Transverse colon (tissue), 4 donors: ENCODE data around the gene CALML4. TPM values are rescaled to one million over a fixed set of nuclear protein-coding genes. Genes with fewer than 3 reads are reported as not detected.
"Not testable (repeated sequence)": the region's sequence is repeated elsewhere in the genome, so short reads cannot be mapped to it uniquely, and the experiment has no call there.

Source experiments
- DNase-seq: peaks from one replicate; pipeline ENCODE4 v3.0.0-alpha.2; 2019
- H3K27ac ChIP-seq, 4 donors: fragments of 200-600 bp; sonication (generic); 2 replicates each; pipeline ENCODE4 v1.5.1; 2016 to 2018; ENCODE audit warnings: inconsistent platforms in 4 of 4
- H3K27me3 ChIP-seq: fragments of 200-600 bp; sonication (generic); 2 replicates; pipeline ENCODE4 v1.5.1; 2017; ENCODE audit warnings: inconsistent platforms
- H3K36me3 ChIP-seq, 4 donors: fragments of 200-600 bp; sonication (generic); 2 replicates each; pipeline ENCODE4 v1.5.1; 2017 to 2019; ENCODE audit warnings: inconsistent platforms in 4 of 4
- H3K4me1 ChIP-seq, 4 donors: fragments of 200-600 bp; sonication (generic); 2 replicates each; pipeline ENCODE4 v1.5.1; 2017 to 2020; ENCODE audit warnings: inconsistent platforms in 4 of 4
- H3K4me3 ChIP-seq, 4 donors: fragments of 200-600 bp; sonication (generic); 1 replicate in 1 of 4; 2 replicates in 3 of 4; pipeline versions ENCODE4 v1.5.1 to v1.6.1; 2017 to 2019; ENCODE audit warnings: inconsistent platforms in 4 of 4
- H3K9me3 ChIP-seq, 2 donors: fragments of 200-600 bp; sonication (generic); 2 replicates each; pipeline ENCODE4 v1.5.1; 2017 to 2019; ENCODE audit warnings: inconsistent platforms in 2 of 2
- CTCF ChIP-seq, 5 experiments: fragments of 200-600 bp in 3 of 5; fragments of 450-650 bp in 2 of 5; sonication (generic) in 3 of 5; IDR thresholded peaks; 1 replicate in 2 of 5; 2 replicates in 3 of 5; pipeline ENCODE4 v1.5.1; 2016 to 2017; ENCODE audit warnings: antibody characterized with exemption in 5 of 5, inconsistent platforms in 3 of 5, mild to moderate bottlenecking in 2 of 5, moderate library complexity in 1 of 5
- EP300 ChIP-seq: sonication (generic); formaldehyde crosslinking; IDR thresholded peaks from one replicate; pipeline ENCODE4 v1.6.1; 2017; ENCODE audit warnings: antibody characterized with exemption, low read depth
- POLR2A ChIP-seq: fragments of 450-650 bp; IDR thresholded peaks from one replicate; pipeline ENCODE4 v1.6.1; 2016; ENCODE audit warnings: antibody characterized with exemption, mild to moderate bottlenecking, moderate library complexity
- POLR2AphosphoS5 ChIP-seq, 3 donors: sonication (generic); formaldehyde crosslinking; IDR thresholded peaks; one replicate each; pipeline ENCODE4 v1.6.1; 2016; ENCODE audit warnings: antibody characterized with exemption in 3 of 3
- WGBS, 2 donors: methylation state at CpG; one replicate each; pipeline ENCODE4 v1.1.5; 2018; ENCODE audit warnings: low coverage in 1 of 2; 5-methylcytosine and 5-hydroxymethylcytosine counted together
- in situ Hi-C, 4 donors: fragments of 200-750 bp; cut with MboI; loops; one replicate each; pipeline versions ENCODE4 v1.15.0 to v1.15.1; 2017; ENCODE audit warnings: low sequenced_read_pairs in 3 of 4, low pct_ligation_motif_present in 1 of 4, low pct_unique_long_range_greater_than_20kb in 1 of 4
- intact Hi-C: fragments of 100-400 bp; cut with DNase I; formaldehyde crosslinking; loops from one replicate; pipeline ENCODE4 v1.15.1; 2023; ENCODE audit warnings: low total_unique reads
- total RNA-seq, 4 donors: library from RNA; depleted of rRNA; stranded (reverse); fragments of >200 nt; gene quantifications; one replicate each; pipeline ENCODE4 v1.1.0, GENCODE V29; 2016

Gene CALML4
- total RNA-seq, 4 donors from 2014 or later, result 56.3 to 153 (median 75.2) TPM

GRCh38 chr15:68214838-68215254, 9.7 kb upstream of the CALML4 start:
- H3K9me3 ChIP-seq, result no peaks in the 10 kb centered on the region
- in situ Hi-C loops (no loop called here), intact Hi-C loops (no loop called here)
- no peak overlapping the region for H3K27ac ChIP-seq
- no peak for DNase-seq
- no peak overlapping the region for H3K4me3 ChIP-seq
- 83 to 90% methylated on average over 2 to 6 of the region's 6 CpGs for WGBS, 2 donors
- TF ChIP-seq POLR2AphosphoS5 (IDR thresholded peaks at IDR 0.05) (no peak), CTCF (IDR thresholded peaks at IDR 0.05) (no peak), POLR2A (no peak), EP300 (no peak)
- peaks cover 5 to 12% (median 8%) of the 10 kb centered on the region in 4 donors for H3K4me1 ChIP-seq
- no peaks in the 10 kb centered on the region for H3K36me3 ChIP-seq
- no peaks in the 10 kb centered on the region for H3K27me3 ChIP-seq

DNA sequence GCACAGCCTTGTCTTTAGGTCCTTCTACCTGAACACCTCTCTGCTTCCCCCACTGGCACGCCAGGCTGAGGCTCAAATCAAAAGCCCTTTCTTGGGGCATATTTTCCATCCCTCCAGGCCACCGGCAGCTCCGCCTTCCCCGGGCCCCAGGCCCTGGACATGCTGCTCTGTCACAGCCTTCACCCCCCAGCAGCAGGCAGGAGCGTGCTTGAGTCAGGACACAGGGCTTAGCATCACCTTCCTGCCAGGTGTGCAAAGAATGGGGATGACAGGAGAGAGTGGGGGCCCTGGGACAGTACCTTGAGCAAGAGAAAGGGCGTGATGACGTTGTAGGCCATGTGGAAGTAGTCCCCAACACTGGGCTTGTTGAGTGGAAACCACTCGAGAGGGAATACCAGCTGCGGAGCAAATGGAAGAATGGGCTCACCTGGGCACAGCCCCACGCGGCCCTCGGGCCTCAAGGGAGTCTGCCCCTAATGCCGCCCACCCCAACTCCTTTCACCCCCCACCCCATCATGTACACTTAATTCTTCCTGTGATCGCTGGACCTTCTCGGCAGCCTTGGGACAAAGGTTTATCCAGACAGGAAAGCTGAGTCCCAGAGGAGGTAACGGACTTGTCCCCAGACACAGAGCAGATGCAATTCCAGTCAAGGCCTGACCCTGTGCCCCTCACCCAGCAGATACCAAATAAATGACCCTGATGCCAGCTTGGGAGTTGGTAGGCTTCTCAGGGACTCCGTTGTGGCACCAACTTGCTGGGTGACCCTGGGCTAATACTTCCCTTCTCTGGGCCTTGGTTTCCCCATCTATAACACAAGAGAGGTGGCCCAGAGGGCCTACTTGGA, 9.1 kb upstream of the CALML4 start:
- Histone ChIP-seq H3K36me3 (no peaks in the 10 kb centered on the region), H3K4me3 (no peak overlapping the region), H3K27me3 (no peaks in the 10 kb centered on the region), H3K27ac (no peak overlapping the region), H3K9me3 (no peaks in the 10 kb centered on the region), H3K4me1 (peaks cover 5 to 12% (median 8%) of the 10 kb centered on the region in 4 donors)
- DNase-seq, result no peak
- TF ChIP-seq POLR2A, result no peak
- TF ChIP-seq EP300, result no peak
- no peak for TF ChIP-seq CTCF (IDR thresholded peaks at IDR 0.05)
- TF ChIP-seq POLR2AphosphoS5 (IDR thresholded peaks at IDR 0.05), result no peak
- WGBS, 2 donors, result 91% methylated on average over 17 of the region's 17 CpGs; no CpG with 5 or more reads in 1 of the 2 donors
- in situ Hi-C loops, result no loop called here
- intact Hi-C loops, result no loop called here

- H3K27me3 ChIP-seq, DNase-seq, H3K27ac ChIP-seq, intact Hi-C loops, in situ Hi-C loops, H3K4me3 ChIP-seq, H3K9me3 ChIP-seq, H3K36me3 ChIP-seq: not testable (repeated sequence)
- 92% methylated on average over 6 of the region's 6 CpGs; no CpG with 5 or more reads in 1 of the 2 donors for WGBS, 2 donors
- H3K4me1 ChIP-seq, result peaks cover 5 to 12% (median 8%) of the 10 kb centered on the region in 4 donors
These were observed 8.3 kb upstream of the CALML4 start for GRCh38 chr15:68213491-68213845.

DNA sequence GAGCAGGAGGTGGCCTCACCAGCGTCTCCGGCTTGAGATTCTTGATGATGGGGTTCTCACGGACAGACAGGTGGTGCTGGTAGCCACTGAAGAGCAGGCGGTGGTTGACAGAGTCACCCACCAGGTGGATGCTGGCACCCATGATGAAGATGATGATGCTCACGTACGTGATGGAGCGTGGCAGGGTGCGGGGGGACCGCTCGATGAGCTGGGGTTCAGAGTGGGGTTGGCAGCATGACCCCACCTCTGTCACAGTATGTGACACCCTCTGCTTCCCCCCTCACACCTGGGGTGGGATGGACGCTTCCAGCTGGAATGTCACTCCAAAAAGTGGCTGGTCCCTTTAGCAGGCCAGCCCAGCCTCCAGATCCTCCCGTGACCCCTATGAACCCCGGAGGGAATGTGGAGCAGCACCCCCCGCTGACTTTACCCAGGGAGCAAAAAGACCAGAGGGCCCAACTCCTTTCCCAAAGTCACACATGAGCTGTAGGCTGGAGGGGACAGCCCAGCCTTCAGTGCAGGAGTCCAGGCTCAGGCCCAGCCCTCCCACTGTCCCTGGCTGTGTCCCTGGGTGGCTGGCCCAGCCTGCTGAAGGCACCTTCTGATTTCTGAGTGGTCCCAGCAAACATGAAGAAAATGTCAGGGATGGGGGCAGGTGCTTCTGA, 6.7 kb upstream of the CALML4 start:
- no peak for DNase-seq
- TF ChIP-seq CTCF (IDR thresholded peaks at IDR 0.05) (no peak), EP300 (no peak), POLR2A (no peak), POLR2AphosphoS5 (IDR thresholded peaks at IDR 0.05) (no peak)
- no peaks in the 10 kb centered on the region for H3K36me3 ChIP-seq
- intact Hi-C loops, result loop anchor here (2.0 kb wide), 1 partner anchor 349 kb away; no protein-coding TSS in a partner anchor
- in situ Hi-C loops, result no loop called here
- WGBS, 2 donors, result 92% methylated on average over 14 of the region's 14 CpGs; no CpG with 5 or more reads in 1 of the 2 donors
- no peaks in the 10 kb centered on the region for H3K27me3 ChIP-seq
- no peak overlapping the region for H3K27ac ChIP-seq
- no peaks in the 10 kb centered on the region for H3K9me3 ChIP-seq
- no peak overlapping the region for H3K4me3 ChIP-seq
- peaks cover 5 to 13% (median 8%) of the 10 kb centered on the region in 4 donors for H3K4me1 ChIP-seq
